H1 (cell line): ENCODE measurements around the gene RGMB. TPM values are rescaled to one million over a fixed set of nuclear protein-coding genes. Genes with fewer than 3 reads are reported as not detected.
A peak's percentile ranks its signal among the peaks of the same experiment; 100 is the strongest.

Experiments
- ASH2L ChIP-seq: fragments of 200-600, 300-600 bp; sonication (generic); IDR thresholded peaks from one replicate; pipeline ENCODE4 v1.7.1; 2017; ENCODE audit warnings: low read length
- CHD1 ChIP-seq: IDR thresholded peaks from 2 replicates; pipeline ENCODE4 v1.6.1; 2012; ENCODE audit warnings: low read depth, low read length, improper control_type of control experiment
- EGR1 ChIP-seq: IDR thresholded peaks from 2 replicates; pipeline ENCODE4 v1.6.1; 2011; ENCODE audit warnings: low read depth, low read length, borderline replicate concordance
- EZH2 ChIP-seq: fragments of 200-600 bp; sonication (generic); IDR thresholded peaks from 2 replicates; pipeline ENCODE4 v1.7.1; 2012; ENCODE audit warnings: low read depth, mild to moderate bottlenecking, moderate library complexity, low read length, inconsistent platforms; ENCODE audit not compliant: severe bottlenecking
- PHF8 ChIP-seq: fragments of 200-600 bp; sonication (generic); conservative IDR thresholded peaks from 2 replicates; pipeline ENCODE4 v1.7.1; 2012; ENCODE audit warnings: low read depth, mild to moderate bottlenecking, inconsistent platforms, low read length, moderate library complexity
- POLR2A ChIP-seq, 2 experiments: IDR thresholded peaks; 1 replicate in 1 of 2; 2 replicates in 1 of 2; pipeline ENCODE4 v1.6.1; 2011; ENCODE audit warnings: low read depth in 2 of 2, low read length in 2 of 2, mild to moderate bottlenecking in 2 of 2; ENCODE audit errors: control extremely low read depth in 1 of 2
- TCF12 ChIP-seq: IDR thresholded peaks from 2 replicates; pipeline ENCODE4 v1.6.1; 2011; ENCODE audit warnings: low read depth, mild to moderate bottlenecking, low read length
- polyA plus RNA-seq, 7 experiments: library from polyadenylated mRNA; depleted of rRNA in 3 of 7; stranded (reverse) in 5 of 7; unstranded in 2 of 7; fragments of >200 nt in 5 of 7; fragments of 200-250 nt in 2 of 7; gene quantifications; 1 replicate in 5 of 7; 2 replicates in 1 of 7; 4 replicates in 1 of 7; pipeline versions ENCODE4 v1.2.1 to v1.2.3, GENCODE V29; 2011 to 2013; ENCODE audit warnings: missing spikeins in 2 of 7, mixed read lengths in 2 of 7
- total RNA-seq: library from RNA; stranded (reverse); fragmentation: NEBNext Ultra II Directional; extraction: Animal tissue kit (Norgen Biotek cat#: 25700); gene quantifications from 2 replicates; pipeline ENCODE4 v1.2.1, GENCODE V29; 2021
- TF ChIP-seq, protein P1 (sequence below): fragments of 300-600 bp; sonication (generic); IDR thresholded peaks from 2 replicates; pipeline ENCODE4 v1.7.1; 2012; ENCODE audit warnings: low read length, moderate library complexity, mild to moderate bottlenecking, inconsistent platforms; ENCODE audit not compliant: insufficient replicate concordance
- TF ChIP-seq, protein P2 (sequence below): IDR thresholded peaks from 2 replicates; pipeline ENCODE4 v1.6.1; 2011; ENCODE audit warnings: low read length, improper control_type of control experiment
- TF ChIP-seq, protein P3 (sequence below): IDR thresholded peaks from 2 replicates; pipeline ENCODE4 v1.6.1; 2012; ENCODE audit warnings: inconsistent platforms

The RGMB gene
- total and polyA plus RNA-seq, 2 of the 8 experiments (the other 6 are each of a cell fraction or from before 2014, with no cell fraction given), result 11.7 to 27.0 TPM

DNA sequence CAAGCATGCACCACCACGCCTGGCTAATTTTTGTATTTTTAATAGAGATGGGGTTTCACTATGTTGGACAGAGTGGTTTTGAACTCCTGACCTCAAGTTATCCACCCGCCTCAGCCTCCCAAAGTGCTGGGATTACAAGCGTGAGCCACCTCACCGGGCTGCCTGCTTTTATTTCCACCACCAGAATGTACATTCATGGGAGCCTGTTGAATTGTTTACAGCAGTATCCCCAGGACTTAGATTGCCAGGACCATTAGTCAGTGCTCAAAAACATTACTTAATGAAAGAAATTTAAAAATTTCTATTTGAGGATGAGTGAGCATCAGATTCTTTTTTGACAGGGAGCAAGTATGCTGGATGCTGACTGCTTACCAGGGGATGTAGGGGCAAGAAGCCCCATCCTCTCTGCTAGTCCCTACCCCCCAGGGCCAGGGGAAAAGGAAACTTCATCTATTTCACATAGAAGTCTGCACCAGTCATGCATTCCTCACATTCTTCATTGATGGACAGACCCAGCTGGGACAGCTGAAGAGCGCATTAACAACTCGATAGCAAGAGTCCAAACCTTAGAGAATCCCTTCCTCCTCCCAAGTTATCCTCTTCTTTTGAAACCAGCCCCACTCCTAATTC lies 10.3 kb upstream of the RGMB start (continued):
- TF ChIP-seq POLR2A (IDR thresholded peaks at IDR 0.05; ENCODE audit: control extremely low read depth in 1 of 2, low read depth in 2 of 2, low read length in 2 of 2) (no peak), ASH2L (peak; percentile 22), CHD1 (no peak), PHF8 (no peak), TCF12 (peak; percentile 87), EGR1 (no peak), EZH2 (no peak)
- TF ChIP-seq, protein P1, sequence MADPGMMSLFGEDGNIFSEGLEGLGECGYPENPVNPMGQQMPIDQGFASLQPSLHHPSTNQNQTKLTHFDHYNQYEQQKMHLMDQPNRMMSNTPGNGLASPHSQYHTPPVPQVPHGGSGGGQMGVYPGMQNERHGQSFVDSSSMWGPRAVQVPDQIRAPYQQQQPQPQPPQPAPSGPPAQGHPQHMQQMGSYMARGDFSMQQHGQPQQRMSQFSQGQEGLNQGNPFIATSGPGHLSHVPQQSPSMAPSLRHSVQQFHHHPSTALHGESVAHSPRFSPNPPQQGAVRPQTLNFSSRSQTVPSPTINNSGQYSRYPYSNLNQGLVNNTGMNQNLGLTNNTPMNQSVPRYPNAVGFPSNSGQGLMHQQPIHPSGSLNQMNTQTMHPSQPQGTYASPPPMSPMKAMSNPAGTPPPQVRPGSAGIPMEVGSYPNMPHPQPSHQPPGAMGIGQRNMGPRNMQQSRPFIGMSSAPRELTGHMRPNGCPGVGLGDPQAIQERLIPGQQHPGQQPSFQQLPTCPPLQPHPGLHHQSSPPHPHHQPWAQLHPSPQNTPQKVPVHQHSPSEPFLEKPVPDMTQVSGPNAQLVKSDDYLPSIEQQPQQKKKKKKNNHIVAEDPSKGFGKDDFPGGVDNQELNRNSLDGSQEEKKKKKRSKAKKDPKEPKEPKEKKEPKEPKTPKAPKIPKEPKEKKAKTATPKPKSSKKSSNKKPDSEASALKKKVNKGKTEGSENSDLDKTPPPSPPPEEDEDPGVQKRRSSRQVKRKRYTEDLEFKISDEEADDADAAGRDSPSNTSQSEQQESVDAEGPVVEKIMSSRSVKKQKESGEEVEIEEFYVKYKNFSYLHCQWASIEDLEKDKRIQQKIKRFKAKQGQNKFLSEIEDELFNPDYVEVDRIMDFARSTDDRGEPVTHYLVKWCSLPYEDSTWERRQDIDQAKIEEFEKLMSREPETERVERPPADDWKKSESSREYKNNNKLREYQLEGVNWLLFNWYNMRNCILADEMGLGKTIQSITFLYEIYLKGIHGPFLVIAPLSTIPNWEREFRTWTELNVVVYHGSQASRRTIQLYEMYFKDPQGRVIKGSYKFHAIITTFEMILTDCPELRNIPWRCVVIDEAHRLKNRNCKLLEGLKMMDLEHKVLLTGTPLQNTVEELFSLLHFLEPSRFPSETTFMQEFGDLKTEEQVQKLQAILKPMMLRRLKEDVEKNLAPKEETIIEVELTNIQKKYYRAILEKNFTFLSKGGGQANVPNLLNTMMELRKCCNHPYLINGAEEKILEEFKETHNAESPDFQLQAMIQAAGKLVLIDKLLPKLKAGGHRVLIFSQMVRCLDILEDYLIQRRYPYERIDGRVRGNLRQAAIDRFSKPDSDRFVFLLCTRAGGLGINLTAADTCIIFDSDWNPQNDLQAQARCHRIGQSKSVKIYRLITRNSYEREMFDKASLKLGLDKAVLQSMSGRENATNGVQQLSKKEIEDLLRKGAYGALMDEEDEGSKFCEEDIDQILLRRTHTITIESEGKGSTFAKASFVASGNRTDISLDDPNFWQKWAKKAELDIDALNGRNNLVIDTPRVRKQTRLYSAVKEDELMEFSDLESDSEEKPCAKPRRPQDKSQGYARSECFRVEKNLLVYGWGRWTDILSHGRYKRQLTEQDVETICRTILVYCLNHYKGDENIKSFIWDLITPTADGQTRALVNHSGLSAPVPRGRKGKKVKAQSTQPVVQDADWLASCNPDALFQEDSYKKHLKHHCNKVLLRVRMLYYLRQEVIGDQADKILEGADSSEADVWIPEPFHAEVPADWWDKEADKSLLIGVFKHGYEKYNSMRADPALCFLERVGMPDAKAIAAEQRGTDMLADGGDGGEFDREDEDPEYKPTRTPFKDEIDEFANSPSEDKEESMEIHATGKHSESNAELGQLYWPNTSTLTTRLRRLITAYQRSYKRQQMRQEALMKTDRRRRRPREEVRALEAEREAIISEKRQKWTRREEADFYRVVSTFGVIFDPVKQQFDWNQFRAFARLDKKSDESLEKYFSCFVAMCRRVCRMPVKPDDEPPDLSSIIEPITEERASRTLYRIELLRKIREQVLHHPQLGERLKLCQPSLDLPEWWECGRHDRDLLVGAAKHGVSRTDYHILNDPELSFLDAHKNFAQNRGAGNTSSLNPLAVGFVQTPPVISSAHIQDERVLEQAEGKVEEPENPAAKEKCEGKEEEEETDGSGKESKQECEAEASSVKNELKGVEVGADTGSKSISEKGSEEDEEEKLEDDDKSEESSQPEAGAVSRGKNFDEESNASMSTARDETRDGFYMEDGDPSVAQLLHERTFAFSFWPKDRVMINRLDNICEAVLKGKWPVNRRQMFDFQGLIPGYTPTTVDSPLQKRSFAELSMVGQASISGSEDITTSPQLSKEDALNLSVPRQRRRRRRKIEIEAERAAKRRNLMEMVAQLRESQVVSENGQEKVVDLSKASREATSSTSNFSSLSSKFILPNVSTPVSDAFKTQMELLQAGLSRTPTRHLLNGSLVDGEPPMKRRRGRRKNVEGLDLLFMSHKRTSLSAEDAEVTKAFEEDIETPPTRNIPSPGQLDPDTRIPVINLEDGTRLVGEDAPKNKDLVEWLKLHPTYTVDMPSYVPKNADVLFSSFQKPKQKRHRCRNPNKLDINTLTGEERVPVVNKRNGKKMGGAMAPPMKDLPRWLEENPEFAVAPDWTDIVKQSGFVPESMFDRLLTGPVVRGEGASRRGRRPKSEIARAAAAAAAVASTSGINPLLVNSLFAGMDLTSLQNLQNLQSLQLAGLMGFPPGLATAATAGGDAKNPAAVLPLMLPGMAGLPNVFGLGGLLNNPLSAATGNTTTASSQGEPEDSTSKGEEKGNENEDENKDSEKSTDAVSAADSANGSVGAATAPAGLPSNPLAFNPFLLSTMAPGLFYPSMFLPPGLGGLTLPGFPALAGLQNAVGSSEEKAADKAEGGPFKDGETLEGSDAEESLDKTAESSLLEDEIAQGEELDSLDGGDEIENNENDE, result no peak
- TF ChIP-seq, protein P2, sequence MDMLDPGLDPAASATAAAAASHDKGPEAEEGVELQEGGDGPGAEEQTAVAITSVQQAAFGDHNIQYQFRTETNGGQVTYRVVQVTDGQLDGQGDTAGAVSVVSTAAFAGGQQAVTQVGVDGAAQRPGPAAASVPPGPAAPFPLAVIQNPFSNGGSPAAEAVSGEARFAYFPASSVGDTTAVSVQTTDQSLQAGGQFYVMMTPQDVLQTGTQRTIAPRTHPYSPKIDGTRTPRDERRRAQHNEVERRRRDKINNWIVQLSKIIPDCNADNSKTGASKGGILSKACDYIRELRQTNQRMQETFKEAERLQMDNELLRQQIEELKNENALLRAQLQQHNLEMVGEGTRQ, result no peak
- TF ChIP-seq, protein P3, sequence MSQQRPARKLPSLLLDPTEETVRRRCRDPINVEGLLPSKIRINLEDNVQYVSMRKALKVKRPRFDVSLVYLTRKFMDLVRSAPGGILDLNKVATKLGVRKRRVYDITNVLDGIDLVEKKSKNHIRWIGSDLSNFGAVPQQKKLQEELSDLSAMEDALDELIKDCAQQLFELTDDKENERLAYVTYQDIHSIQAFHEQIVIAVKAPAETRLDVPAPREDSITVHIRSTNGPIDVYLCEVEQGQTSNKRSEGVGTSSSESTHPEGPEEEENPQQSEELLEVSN, result no peak
